GM12878 (cell line): ENCODE data around the gene PCARE.

Experiments used
- BACH1 ChIP-seq: fragments of 450-650 bp; IDR thresholded peaks from 2 replicates; pipeline ENCODE4 v1.6.1; 2017; ENCODE audit warnings: mild to moderate bottlenecking, borderline replicate concordance
- FOXM1 ChIP-seq: IDR thresholded peaks from 2 replicates; pipeline ENCODE4 v1.6.1; 2012; ENCODE audit warnings: low read depth, mild to moderate bottlenecking, inconsistent platforms, low read length, moderate library complexity
- MYC ChIP-seq: IDR thresholded peaks from 2 replicates; pipeline ENCODE4 v1.6.1; 2011; ENCODE audit warnings: mild to moderate bottlenecking, low read length, moderate library complexity, inconsistent platforms; ENCODE audit not compliant: insufficient read depth, insufficient replicate concordance, insufficient read length, severe bottlenecking
- POLR2AphosphoS5 ChIP-seq: IDR thresholded peaks from 2 replicates; pipeline ENCODE4 v1.6.1; 2011; ENCODE audit warnings: mild to moderate bottlenecking, low read length, inconsistent platforms
- TF ChIP-seq, protein P1 (sequence below), 3 experiments: IDR thresholded peaks in 2 of 3; conservative IDR thresholded peaks in 1 of 3; 2 replicates each; pipeline ENCODE4 v1.5.1; 2011; ENCODE audit warnings: low read depth in 3 of 3, low read length in 3 of 3, mild to moderate bottlenecking in 3 of 3, control low read depth in 2 of 3, moderate library complexity in 2 of 3, inconsistent platforms in 1 of 3, mixed read lengths in 1 of 3; ENCODE audit not compliant: control insufficient read depth in 2 of 3, insufficient read depth in 1 of 3; ENCODE audit errors: extremely low read depth in 1 of 3

DNA sequence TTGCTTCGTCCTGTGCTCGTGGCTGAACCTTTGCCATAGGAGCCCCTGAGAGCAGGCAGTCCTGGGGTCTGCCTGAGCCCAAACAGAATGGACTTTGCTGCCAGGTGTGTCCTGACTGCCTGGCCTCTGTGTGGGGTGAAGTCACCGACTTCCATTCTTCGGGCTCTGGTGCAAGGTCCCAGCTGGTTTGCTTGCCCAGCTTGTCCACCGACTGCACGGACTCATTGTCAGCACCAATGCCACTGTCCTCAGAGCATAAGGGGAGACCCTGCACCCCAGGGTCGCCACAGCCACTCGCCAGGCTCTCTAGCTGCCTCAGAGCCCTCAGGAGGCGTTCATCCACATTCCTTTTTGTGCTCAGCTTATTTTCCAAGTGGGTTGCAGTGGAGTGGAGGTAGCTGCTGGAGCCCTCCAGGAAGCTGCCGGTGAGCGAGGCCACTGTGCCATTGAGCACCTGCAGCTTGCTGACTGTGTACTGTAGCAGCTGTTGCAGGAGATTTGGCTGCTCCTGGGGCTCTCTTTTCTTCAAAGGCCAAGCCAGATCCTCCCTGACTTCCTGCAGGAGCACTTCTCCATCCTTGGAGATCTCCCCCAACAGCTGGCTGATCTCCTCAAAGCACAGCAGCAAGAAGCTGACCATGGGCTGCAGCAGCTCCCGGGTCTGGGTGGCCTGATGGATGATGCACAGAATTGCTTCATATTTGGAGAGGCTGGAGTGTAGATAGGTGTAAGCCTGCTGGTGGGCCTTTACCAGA, 1.2 kb downstream of the PCARE start:
- TF ChIP-seq, protein P1, sequence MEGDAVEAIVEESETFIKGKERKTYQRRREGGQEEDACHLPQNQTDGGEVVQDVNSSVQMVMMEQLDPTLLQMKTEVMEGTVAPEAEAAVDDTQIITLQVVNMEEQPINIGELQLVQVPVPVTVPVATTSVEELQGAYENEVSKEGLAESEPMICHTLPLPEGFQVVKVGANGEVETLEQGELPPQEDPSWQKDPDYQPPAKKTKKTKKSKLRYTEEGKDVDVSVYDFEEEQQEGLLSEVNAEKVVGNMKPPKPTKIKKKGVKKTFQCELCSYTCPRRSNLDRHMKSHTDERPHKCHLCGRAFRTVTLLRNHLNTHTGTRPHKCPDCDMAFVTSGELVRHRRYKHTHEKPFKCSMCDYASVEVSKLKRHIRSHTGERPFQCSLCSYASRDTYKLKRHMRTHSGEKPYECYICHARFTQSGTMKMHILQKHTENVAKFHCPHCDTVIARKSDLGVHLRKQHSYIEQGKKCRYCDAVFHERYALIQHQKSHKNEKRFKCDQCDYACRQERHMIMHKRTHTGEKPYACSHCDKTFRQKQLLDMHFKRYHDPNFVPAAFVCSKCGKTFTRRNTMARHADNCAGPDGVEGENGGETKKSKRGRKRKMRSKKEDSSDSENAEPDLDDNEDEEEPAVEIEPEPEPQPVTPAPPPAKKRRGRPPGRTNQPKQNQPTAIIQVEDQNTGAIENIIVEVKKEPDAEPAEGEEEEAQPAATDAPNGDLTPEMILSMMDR (IDR thresholded peaks at IDR 0.05 in 2 of 3, conservative IDR thresholded peaks at IDR 0.05 in 1 of 3; ENCODE audit: control insufficient read depth in 2 of 3, extremely low read depth in 1 of 3, insufficient read depth in 1 of 3, low read depth in 3 of 3, low read length in 3 of 3): no peak
- no peak for TF ChIP-seq FOXM1
- no peak for TF ChIP-seq POLR2AphosphoS5
- TF ChIP-seq MYC: no peak
- no peak for TF ChIP-seq BACH1
